Endothelial cell of umbilical vein (primary cell): Measurements from ENCODE around the gene TOB1.

Source experiments
- CTCF ChIP-seq, 2 donors: IDR thresholded peaks; 1 replicate in 1 of 2; 2 replicates in 1 of 2; pipeline ENCODE4 v1.5.1; 2011; ENCODE audit warnings: low read length in 2 of 2, mild to moderate bottlenecking in 2 of 2, moderate library complexity in 2 of 2, control low read depth in 1 of 2, inconsistent platforms in 1 of 2, low read depth in 1 of 2; ENCODE audit not compliant: insufficient read depth in 1 of 2; ENCODE audit errors: extremely low read depth in 1 of 2
- JUN ChIP-seq: IDR thresholded peaks from 2 replicates; pipeline ENCODE4 v1.6.1; 2011; ENCODE audit warnings: borderline replicate concordance, low read depth; ENCODE audit not compliant: insufficient read length, insufficient read depth
- MYC ChIP-seq: IDR thresholded peaks from one replicate; pipeline ENCODE4 v1.6.1; 2011; ENCODE audit warnings: mild to moderate bottlenecking, low read depth, low read length
- POLR2A ChIP-seq: IDR thresholded peaks from 2 replicates; pipeline ENCODE4 v1.6.1; 2012; ENCODE audit warnings: low read depth, mild to moderate bottlenecking, control low read depth, low read length
- POLR2AphosphoS5 ChIP-seq: IDR thresholded peaks from 2 replicates; pipeline ENCODE4 v1.6.1; 2012; ENCODE audit warnings: low read depth, mild to moderate bottlenecking, control low read depth, low read length, moderate library complexity; ENCODE audit not compliant: insufficient read depth

- TF ChIP-seq CTCF (IDR thresholded peaks at IDR 0.05; ENCODE audit: extremely low read depth in 1 of 2, insufficient read depth in 1 of 2, low read depth in 1 of 2, low read length in 2 of 2) (no peak), MYC (no peak), POLR2AphosphoS5 (no peak), JUN (no peak), POLR2A (no peak)
Observed at GRCh38 chr17:50914505-50915063, 48.4 kb upstream of the TOB1 start.
